Measurements from ENCODE around the gene ADORA1.

ADORA1 gene

DNA sequence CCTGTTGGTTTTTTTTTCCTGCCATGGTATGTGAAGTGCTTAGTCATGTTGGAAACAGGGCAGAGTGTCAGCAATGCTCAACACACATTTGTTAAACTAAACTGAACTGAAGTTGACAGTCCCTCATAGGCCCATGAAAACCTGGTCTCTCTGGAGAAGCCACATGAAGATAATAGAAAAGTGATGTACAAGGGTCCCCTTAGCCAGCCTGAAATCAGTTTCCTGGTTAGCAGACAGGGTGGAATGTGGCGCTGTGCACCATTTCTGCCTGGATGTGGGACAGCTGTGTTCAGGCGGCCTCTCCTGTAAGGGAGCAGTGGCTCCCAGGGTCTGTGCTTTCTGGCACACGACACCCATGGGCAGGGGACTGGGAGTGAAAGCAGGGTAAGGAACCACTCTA lies 68.8 kb downstream of the ADORA1 start:
- no peak overlapping the region for H3K4me3 ChIP-seq (ENCODE audit: low read depth, low read length)
- DNase-seq (ENCODE audit: low read depth) = no peak
- TF ChIP-seq, protein P1, sequence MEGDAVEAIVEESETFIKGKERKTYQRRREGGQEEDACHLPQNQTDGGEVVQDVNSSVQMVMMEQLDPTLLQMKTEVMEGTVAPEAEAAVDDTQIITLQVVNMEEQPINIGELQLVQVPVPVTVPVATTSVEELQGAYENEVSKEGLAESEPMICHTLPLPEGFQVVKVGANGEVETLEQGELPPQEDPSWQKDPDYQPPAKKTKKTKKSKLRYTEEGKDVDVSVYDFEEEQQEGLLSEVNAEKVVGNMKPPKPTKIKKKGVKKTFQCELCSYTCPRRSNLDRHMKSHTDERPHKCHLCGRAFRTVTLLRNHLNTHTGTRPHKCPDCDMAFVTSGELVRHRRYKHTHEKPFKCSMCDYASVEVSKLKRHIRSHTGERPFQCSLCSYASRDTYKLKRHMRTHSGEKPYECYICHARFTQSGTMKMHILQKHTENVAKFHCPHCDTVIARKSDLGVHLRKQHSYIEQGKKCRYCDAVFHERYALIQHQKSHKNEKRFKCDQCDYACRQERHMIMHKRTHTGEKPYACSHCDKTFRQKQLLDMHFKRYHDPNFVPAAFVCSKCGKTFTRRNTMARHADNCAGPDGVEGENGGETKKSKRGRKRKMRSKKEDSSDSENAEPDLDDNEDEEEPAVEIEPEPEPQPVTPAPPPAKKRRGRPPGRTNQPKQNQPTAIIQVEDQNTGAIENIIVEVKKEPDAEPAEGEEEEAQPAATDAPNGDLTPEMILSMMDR (IDR thresholded peaks at IDR 0.05; ENCODE audit: insufficient read depth, low read depth, low read length, missing control alignments) = no peak

DNA sequence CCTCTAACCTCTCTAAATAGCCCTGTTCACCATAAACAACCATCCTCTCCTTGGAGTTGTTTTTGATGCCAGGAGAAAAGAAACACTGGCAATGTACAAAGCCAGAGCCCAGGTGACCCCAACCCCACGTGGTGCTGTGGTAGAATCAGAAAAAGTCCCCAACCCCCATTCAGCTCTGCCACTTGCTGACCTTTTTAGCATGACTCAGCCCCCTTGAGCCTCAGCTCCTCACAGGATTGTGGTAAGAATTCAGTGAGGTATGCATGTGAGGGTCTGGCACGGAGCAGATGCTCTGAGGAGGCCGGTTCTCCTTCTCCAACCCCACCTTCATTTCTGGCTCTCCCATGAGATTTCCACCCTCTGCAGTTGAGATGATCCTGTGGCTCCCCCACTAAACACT lies 70.1 kb downstream of the ADORA1 start:
- TF ChIP-seq, protein P1 (IDR thresholded peaks at IDR 0.05; ENCODE audit: insufficient read depth, low read depth, low read length, missing control alignments) = no peak
- no peak for DNase-seq (ENCODE audit: low read depth)
- no peak overlapping the region for H3K4me3 ChIP-seq (ENCODE audit: low read depth, low read length)

DNA sequence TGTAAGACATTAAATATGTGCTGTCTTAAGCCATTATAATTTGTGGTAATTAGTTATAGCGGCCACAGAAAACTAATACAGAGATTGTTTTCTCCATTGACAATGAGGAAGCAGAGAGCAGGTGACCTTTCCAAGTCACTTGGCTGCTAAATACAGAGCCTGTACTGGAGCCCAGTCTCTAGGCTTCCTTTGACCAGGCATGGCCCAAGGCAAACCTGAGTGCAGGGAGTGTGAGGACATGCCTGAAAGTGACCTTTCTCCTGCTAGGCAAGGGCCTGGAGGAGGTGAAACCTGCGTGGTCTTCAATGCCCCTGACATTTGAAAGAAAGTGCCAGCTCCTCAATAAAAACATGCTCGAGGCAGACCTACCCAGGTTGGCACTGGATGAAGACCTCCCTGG lies 71.5 kb downstream of the ADORA1 start:
- H3K4me3 ChIP-seq (ENCODE audit: low read depth, low read length) = no peak overlapping the region
- TF ChIP-seq, protein P1 (IDR thresholded peaks at IDR 0.05; ENCODE audit: insufficient read depth, low read depth, low read length, missing control alignments) = no peak
- DNase-seq (ENCODE audit: low read depth) = no peak

DNA sequence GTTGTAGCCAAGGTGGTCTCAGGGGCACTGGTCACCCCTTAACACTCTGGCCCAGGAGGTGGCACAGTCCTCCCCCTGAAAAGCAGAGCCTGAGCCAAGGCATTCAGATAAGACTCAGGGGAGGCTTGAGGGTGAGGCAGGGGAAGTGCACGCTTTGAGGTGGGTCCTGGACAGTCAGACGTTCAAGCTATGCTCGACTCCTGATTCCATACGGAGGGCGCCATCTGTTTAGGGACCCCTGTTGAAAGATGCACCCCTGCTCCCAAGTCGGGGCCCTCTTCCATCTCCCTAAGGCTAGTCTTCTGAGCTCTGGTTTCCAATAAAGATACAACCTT lies 71.9 kb downstream of the ADORA1 start:
- H3K4me3 ChIP-seq (ENCODE audit: low read depth, low read length) = no peak overlapping the region
- DNase-seq (ENCODE audit: low read depth) = no peak
- TF ChIP-seq, protein P1 (IDR thresholded peaks at IDR 0.05; ENCODE audit: insufficient read depth, low read depth, low read length, missing control alignments) = no peak

DNA sequence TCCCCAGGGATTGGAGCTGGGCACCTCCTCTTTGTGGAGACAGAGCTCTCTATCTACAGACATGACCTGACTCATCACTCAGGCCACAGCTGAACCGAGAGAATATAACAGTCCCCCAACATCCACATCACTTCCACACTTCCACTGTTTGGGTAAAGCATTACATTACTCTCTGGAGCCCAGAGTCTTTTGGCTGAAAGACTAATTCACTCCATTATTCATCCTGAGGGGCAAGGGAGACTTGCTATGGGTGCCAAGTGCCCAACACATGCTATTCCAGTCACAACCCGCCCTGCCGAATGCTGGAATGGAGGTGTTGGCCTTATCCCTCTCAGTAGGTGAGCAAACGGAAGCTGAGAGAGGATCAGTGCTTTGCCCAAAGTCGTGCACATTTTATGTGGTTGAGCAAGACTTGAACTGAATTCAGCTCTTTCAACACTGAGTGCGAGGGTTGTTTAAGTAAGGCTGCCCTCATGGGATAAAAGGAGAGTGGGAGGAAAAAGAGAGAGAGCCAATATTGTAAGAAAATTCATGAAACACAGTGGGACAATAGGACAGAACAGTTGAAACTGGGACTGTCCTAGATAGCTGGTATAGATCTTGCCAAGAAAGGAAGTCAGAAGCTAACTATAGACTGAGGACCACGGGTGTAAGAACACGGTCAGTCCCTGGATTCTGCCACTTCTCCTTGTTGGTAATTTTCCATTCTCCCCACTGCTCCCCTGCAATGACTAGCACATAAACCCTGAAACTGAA lies 72.5 kb downstream of the ADORA1 start:
- no peak for DNase-seq (ENCODE audit: low read depth)
- H3K4me3 ChIP-seq (ENCODE audit: low read depth, low read length) = no peak overlapping the region
- TF ChIP-seq, protein P1 (IDR thresholded peaks at IDR 0.05; ENCODE audit: insufficient read depth, low read depth, low read length, missing control alignments) = no peak

DNA sequence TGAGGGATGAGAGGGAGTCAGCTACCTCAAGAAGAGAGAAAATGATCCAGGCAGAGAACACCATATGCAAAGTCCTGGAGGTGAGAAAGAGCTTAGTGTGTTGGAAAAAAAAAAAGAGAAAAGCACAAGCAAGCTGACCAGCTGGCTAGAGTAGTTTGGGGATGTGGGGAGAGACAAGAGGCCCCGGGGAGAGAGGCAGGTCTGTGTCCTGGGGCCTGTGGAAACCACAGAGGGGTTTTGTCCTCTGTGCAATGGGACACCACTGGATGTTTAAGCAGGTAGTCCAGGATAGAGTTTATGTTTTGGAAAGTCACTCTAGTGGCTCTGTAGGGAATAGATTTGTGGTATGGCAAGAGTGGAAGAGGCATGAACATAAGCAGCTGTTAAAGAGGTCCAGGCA lies 73.4 kb downstream of the ADORA1 start:
- DNase-seq (ENCODE audit: low read depth) = no peak
- TF ChIP-seq, protein P1 (IDR thresholded peaks at IDR 0.05; ENCODE audit: insufficient read depth, low read depth, low read length, missing control alignments) = no peak
- no peak overlapping the region for H3K4me3 ChIP-seq (ENCODE audit: low read depth, low read length)
